Measurements from ENCODE around the gene PLEKHA6. TPM values are rescaled to one million over a fixed set of nuclear protein-coding genes. Genes with fewer than 3 reads are reported as not detected.

Gene PLEKHA6
- total RNA-seq, 2 experiments from 2014 or later = 0.53 to 0.82 TPM

GRCh38 chr1:204264805-204265204, 94.9 kb downstream of the PLEKHA6 start:
- no peak for ATAC-seq (ENCODE audit: poor library complexity)
- DNase-seq = no peak
- no peak overlapping the region for H3K4me3 ChIP-seq (ENCODE audit: low read length)
- POLR2A ChIA-PET = no interaction called here
- H3K4me3 Mint-ChIP-seq = no peak overlapping the region
- TF ChIP-seq CTCF (IDR thresholded peaks at IDR 0.05) = no peak
- H3K27ac Mint-ChIP-seq = no peak overlapping the region
- H3K27ac ChIP-seq (ENCODE audit: low read depth in 1 of 2, low read length in 2 of 2) = no peak overlapping the region
- H3K27me3 ChIP-seq (ENCODE audit: control insufficient read depth in 1 of 2, insufficient read depth in 2 of 2, low read length in 2 of 2) = no peaks in the 10 kb centered on the region
- no peaks in the 10 kb centered on the region for H3K27me3 Mint-ChIP-seq
- no peaks in the 10 kb centered on the region for H3K9me3 ChIP-seq (ENCODE audit: control insufficient read depth in 1 of 2, insufficient read depth in 1 of 2, low read length in 2 of 2)
- no peaks in the 10 kb centered on the region for H3K4me1 ChIP-seq (ENCODE audit: insufficient read depth, low read length)
- H3K36me3 ChIP-seq (ENCODE audit: insufficient read depth, low read length) = no peaks in the 10 kb centered on the region
- no peaks in the 10 kb centered on the region for H3K4me1 Mint-ChIP-seq (ENCODE audit: low read depth)
- CTCF ChIA-PET = no interaction called here
- intact Hi-C loops (cut with DNase I, micrococcal nuclease) = no loop called here
- H3K36me3 Mint-ChIP-seq (ENCODE audit: low read depth) = no peaks in the 10 kb centered on the region
- no peaks in the 10 kb centered on the region for H3K9me3 Mint-ChIP-seq

GRCh38 chr1:204263254-204263910, 96.3 kb downstream of the PLEKHA6 start:
- H3K4me3 Mint-ChIP-seq = no peak overlapping the region
- Histone ChIP-seq H3K9me3 (ENCODE audit: control insufficient read depth in 1 of 2, insufficient read depth in 1 of 2, low read length in 2 of 2) (peaks cover 0 to 4% of the 10 kb centered on the region in 2 experiments), H3K4me1 (ENCODE audit: insufficient read depth, low read length) (no peaks in the 10 kb centered on the region), H3K36me3 (ENCODE audit: insufficient read depth, low read length) (no peaks in the 10 kb centered on the region), H3K27me3 (ENCODE audit: control insufficient read depth in 1 of 2, insufficient read depth in 2 of 2, low read length in 2 of 2) (no peaks in the 10 kb centered on the region), H3K27ac (ENCODE audit: low read depth in 1 of 2, low read length in 2 of 2) (no peak overlapping the region), H3K4me3 (ENCODE audit: low read length) (no peak overlapping the region)
- no peaks in the 10 kb centered on the region for H3K36me3 Mint-ChIP-seq (ENCODE audit: low read depth)
- no peaks in the 10 kb centered on the region for H3K27me3 Mint-ChIP-seq
- ATAC-seq (ENCODE audit: poor library complexity) = no peak
- ChIA-PET POLR2A (no interaction called here), CTCF (no interaction called here)
- intact Hi-C loops (cut with DNase I, micrococcal nuclease) = no loop called here
- H3K4me1 Mint-ChIP-seq (ENCODE audit: low read depth) = no peaks in the 10 kb centered on the region
- H3K27ac Mint-ChIP-seq = no peak overlapping the region
- no peaks in the 10 kb centered on the region for H3K9me3 Mint-ChIP-seq
- no peak for DNase-seq
- TF ChIP-seq CTCF (IDR thresholded peaks at IDR 0.05) = no peak

- Histone ChIP-seq H3K27ac (ENCODE audit: low read depth in 1 of 2, low read length in 2 of 2) (no peak overlapping the region), H3K4me1 (ENCODE audit: insufficient read depth, low read length) (no peaks in the 10 kb centered on the region), H3K36me3 (ENCODE audit: insufficient read depth, low read length) (no peaks in the 10 kb centered on the region), H3K9me3 (ENCODE audit: control insufficient read depth in 1 of 2, insufficient read depth in 1 of 2, low read length in 2 of 2) (peaks cover 0 to 4% of the 10 kb centered on the region in 2 experiments), H3K27me3 (ENCODE audit: control insufficient read depth in 1 of 2, insufficient read depth in 2 of 2, low read length in 2 of 2) (no peaks in the 10 kb centered on the region), H3K4me3 (ENCODE audit: low read length) (no peak overlapping the region)
- DNase-seq (no peak), ATAC-seq (ENCODE audit: poor library complexity) (no peak)
- intact Hi-C loops (cut with DNase I, micrococcal nuclease) = no loop called here
- H3K4me1 Mint-ChIP-seq (ENCODE audit: low read depth) = no peaks in the 10 kb centered on the region
- no peaks in the 10 kb centered on the region for H3K9me3 Mint-ChIP-seq
- H3K27ac Mint-ChIP-seq = no peak overlapping the region
- no peaks in the 10 kb centered on the region for H3K36me3 Mint-ChIP-seq (ENCODE audit: low read depth)
- ChIA-PET POLR2A (no interaction called here), CTCF (no interaction called here)
- no peaks in the 10 kb centered on the region for H3K27me3 Mint-ChIP-seq
- H3K4me3 Mint-ChIP-seq = no peak overlapping the region
- TF ChIP-seq CTCF (IDR thresholded peaks at IDR 0.05) = no peak
Measured at GRCh38 chr1:204262506-204263253, 97.0 kb downstream of the PLEKHA6 start.

Measured in CD4-positive, alpha-beta T cell (primary cell).